ENCODE results near the gene CUBN. TPM values are rescaled to one million over a fixed set of nuclear protein-coding genes. Genes with fewer than 3 reads are reported as not detected.

CUBN gene
- total and polyA plus RNA-seq, 8 donors: under 0.01 to 16.3 (median 1.2) TPM

DNA sequence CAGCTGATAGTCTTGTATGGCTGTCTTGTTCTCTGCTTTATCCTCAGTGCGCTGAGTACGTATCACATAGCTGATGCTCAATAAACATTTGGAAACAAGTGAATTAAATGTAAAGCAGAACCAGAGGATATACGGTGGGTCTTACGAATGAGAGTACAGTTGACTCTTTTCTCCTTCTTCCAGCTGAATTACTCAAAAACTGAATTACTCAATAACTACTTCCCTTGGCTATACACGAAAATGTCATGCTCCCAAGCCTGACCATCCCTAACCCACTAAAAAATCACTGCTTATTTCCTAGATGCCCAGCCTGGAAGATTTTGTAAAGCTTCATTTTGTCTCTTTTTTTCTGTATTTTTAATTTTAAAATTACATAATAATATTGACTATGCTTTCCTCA is 309.2 kb downstream of the CUBN start:
- WGBS, 5 donors: 80 to 90% (median 85%) methylated on average over 5 of the region's 5 CpGs
- TF ChIP-seq POLR2AphosphoS5 (IDR thresholded peaks at IDR 0.05) (no peak), POLR2A (IDR thresholded peaks at IDR 0.05) (no peak), EP300 (IDR thresholded peaks at IDR 0.05) (no peak)
- TF ChIP-seq, protein P1, sequence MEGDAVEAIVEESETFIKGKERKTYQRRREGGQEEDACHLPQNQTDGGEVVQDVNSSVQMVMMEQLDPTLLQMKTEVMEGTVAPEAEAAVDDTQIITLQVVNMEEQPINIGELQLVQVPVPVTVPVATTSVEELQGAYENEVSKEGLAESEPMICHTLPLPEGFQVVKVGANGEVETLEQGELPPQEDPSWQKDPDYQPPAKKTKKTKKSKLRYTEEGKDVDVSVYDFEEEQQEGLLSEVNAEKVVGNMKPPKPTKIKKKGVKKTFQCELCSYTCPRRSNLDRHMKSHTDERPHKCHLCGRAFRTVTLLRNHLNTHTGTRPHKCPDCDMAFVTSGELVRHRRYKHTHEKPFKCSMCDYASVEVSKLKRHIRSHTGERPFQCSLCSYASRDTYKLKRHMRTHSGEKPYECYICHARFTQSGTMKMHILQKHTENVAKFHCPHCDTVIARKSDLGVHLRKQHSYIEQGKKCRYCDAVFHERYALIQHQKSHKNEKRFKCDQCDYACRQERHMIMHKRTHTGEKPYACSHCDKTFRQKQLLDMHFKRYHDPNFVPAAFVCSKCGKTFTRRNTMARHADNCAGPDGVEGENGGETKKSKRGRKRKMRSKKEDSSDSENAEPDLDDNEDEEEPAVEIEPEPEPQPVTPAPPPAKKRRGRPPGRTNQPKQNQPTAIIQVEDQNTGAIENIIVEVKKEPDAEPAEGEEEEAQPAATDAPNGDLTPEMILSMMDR (IDR thresholded peaks at IDR 0.05): no peak
- intact Hi-C loops (cut with DNase I; ENCODE audit: low total_unique reads): no loop called here

DNA sequence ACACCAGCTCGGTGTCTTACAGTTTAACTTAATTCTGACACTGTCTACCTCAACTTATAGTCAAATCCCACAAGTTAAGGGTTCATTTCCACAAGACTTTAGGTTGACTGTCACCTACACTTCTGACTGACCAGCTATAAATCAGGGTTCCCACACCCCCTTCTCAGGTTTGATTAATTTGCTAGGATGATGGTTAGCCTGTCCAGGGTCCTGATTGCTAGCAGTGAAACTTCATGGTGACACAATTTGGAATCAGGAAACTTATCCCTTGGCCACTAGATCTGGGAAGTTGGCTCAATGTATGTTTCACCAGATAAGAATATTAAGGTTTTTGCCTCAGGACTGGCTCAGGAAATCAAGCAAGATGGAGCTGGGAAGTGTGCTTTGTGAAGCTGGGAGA is 309.6 kb downstream of the CUBN start:
- TF ChIP-seq, protein P1 (IDR thresholded peaks at IDR 0.05): no peak
- TF ChIP-seq EP300 (IDR thresholded peaks at IDR 0.05) (no peak), POLR2A (IDR thresholded peaks at IDR 0.05) (no peak), POLR2AphosphoS5 (IDR thresholded peaks at IDR 0.05) (no peak)
- Histone ChIP-seq H3K9me3 (peaks cover 0 to 18% (median 8%) of the 10 kb centered on the region in 4 donors), H3K27ac (no peak overlapping the region), H3K36me3 (no peaks in the 10 kb centered on the region), H3K4me3 (no peak overlapping the region), H3K27me3 (no peaks in the 10 kb centered on the region), H3K4me1 (peaks cover 16 to 27% (median 23%) of the 10 kb centered on the region in 4 donors)
- WGBS, 5 donors: 63 to 89% (median 85%) methylated on average over 1 of the region's 1 CpG
- no peak for DNase-seq
- intact Hi-C loops (cut with DNase I; ENCODE audit: low total_unique reads): no loop called here

More for the DNA sequence above, 309.2 kb downstream of the CUBN start:
- Histone ChIP-seq H3K27me3 (no peaks in the 10 kb centered on the region), H3K36me3 (no peaks in the 10 kb centered on the region), H3K4me1 (peaks cover 15 to 23% (median 19%) of the 10 kb centered on the region in 4 donors), H3K9me3 (peaks cover 0 to 18% (median 8%) of the 10 kb centered on the region in 4 donors), H3K27ac (no peak overlapping the region), H3K4me3 (no peak overlapping the region)
- DNase-seq: no peak

DNA sequence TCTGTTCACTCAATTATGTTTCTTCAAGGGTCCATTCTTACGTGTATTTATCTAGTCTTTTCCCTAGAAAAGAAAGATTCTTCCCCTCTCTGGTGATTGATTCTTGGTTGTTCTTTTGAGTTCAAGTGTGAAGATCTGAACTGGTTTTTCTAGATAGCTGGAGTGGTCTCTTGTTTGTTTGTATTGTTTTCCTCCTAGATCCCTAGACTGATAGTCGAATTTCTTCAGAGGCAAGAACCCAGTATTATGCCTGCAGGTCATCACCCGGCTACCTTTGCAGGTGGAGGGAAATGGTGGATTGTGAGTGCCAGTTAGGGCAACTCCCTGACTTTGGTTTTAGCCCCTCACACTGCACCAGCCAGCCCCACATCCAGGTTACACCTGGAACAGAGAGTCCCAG is 310.2 kb downstream of the CUBN start:
- H3K4me3 ChIP-seq: no peak overlapping the region
- TF ChIP-seq POLR2AphosphoS5 (IDR thresholded peaks at IDR 0.05): no peak
- TF ChIP-seq EP300 (IDR thresholded peaks at IDR 0.05): no peak
- TF ChIP-seq POLR2A (IDR thresholded peaks at IDR 0.05): no peak
- TF ChIP-seq, protein P1 (IDR thresholded peaks at IDR 0.05): no peak
- no peaks in the 10 kb centered on the region for H3K27me3 ChIP-seq
- no peaks in the 10 kb centered on the region for H3K36me3 ChIP-seq
- 53 to 71% (median 57%) methylated on average over 3 of the region's 3 CpGs for WGBS, 5 donors
- peaks cover 16 to 33% (median 27%) of the 10 kb centered on the region in 4 donors for H3K4me1 ChIP-seq
- H3K9me3 ChIP-seq: peaks cover 0 to 18% (median 8%) of the 10 kb centered on the region in 4 donors
- H3K27ac ChIP-seq: no peak overlapping the region
- intact Hi-C loops (cut with DNase I; ENCODE audit: low total_unique reads): no loop called here
- DNase-seq: no peak

DNA sequence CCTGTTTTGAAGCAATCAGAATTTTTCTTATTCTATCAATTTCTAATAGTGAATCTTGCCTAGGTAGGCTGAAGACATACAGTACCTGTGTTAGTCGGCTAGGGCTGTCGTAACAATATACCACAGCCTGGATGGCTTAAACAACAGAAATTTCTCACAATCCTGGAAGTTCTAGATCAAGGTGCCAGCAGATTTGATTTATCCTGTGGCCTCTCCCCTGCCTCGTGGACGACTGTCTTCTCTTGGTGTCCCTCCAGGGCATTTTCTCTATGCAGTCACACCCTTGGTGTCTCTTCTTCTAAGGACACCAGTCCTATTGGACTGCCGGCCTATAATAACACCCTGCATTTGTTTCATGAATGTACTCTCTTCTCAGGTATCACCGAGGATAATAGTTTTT is 310.6 kb downstream of the CUBN start:
- no peak for TF ChIP-seq POLR2AphosphoS5 (IDR thresholded peaks at IDR 0.05)
- no peak for TF ChIP-seq EP300 (IDR thresholded peaks at IDR 0.05)
- TF ChIP-seq, protein P1 (IDR thresholded peaks at IDR 0.05): no peak
- TF ChIP-seq POLR2A (IDR thresholded peaks at IDR 0.05): no peak
- no peaks in the 10 kb centered on the region for H3K36me3 ChIP-seq
- H3K4me1 ChIP-seq: peaks cover 16 to 37% (median 29%) of the 10 kb centered on the region in 4 donors
- intact Hi-C loops (cut with DNase I; ENCODE audit: low total_unique reads): no loop called here
- no peaks in the 10 kb centered on the region for H3K27me3 ChIP-seq
- peaks cover 0 to 18% (median 8%) of the 10 kb centered on the region in 4 donors for H3K9me3 ChIP-seq
- no peak overlapping the region for H3K4me3 ChIP-seq
- DNase-seq: no peak
- H3K27ac ChIP-seq: no peak overlapping the region
- 82 to 87% (median 85%) methylated on average over 6 of the region's 6 CpGs for WGBS, 5 donors
